Tibial nerve (tissue), 4 donors: Measurements from ENCODE around the gene CHMP5. TPM values are rescaled to one million over a fixed set of nuclear protein-coding genes. Genes with fewer than 3 reads are reported as not detected.

Source experiments
- DNase-seq, 2 donors: peaks; one replicate each; pipeline ENCODE4 v3.0.0-alpha.2; 2019; ENCODE audit warnings: low spot score in 2 of 2
- H3K27ac ChIP-seq, 4 donors: fragments of 200-600 bp; sonication (generic) in 3 of 4; one replicate each; pipeline ENCODE4 v1.5.1; 2017 to 2019; ENCODE audit warnings: mild to moderate bottlenecking in 1 of 4
- H3K27me3 ChIP-seq, 2 donors: fragments of 200-600 bp; sonication (generic) in 1 of 2; one replicate each; pipeline versions ENCODE4 v1.5.1 to v1.6.0; 2017 to 2019
- H3K36me3 ChIP-seq, 3 donors: fragments of 200-600 bp; sonication (generic); one replicate each; pipeline ENCODE4 v1.5.1; 2018 to 2019
- H3K4me1 ChIP-seq, 4 donors: fragments of 200-600 bp; sonication (generic) in 3 of 4; one replicate each; pipeline ENCODE4 v1.5.1; 2017 to 2019
- H3K4me3 ChIP-seq, 4 donors: fragments of 200-600 bp; sonication (generic) in 3 of 4; one replicate each; pipeline ENCODE4 v1.5.1; 2017 to 2019; ENCODE audit warnings: mild to moderate bottlenecking in 1 of 4, moderate library complexity in 1 of 4
- H3K9me3 ChIP-seq, 4 donors: fragments of 200-600 bp; sonication (generic) in 3 of 4; one replicate each; pipeline ENCODE4 v1.5.1; 2017 to 2019
- EP300 ChIP-seq, 2 donors: sonication (generic); formaldehyde crosslinking; IDR thresholded peaks; one replicate each; pipeline ENCODE4 v1.6.1; 2017; ENCODE audit warnings: antibody characterized with exemption in 2 of 2, mild to moderate bottlenecking in 1 of 2
- POLR2A ChIP-seq, 2 donors: fragments of 450-650 bp; IDR thresholded peaks; one replicate each; pipeline ENCODE4 v1.6.1; 2017; ENCODE audit warnings: antibody characterized with exemption in 2 of 2, mild to moderate bottlenecking in 2 of 2, moderate library complexity in 2 of 2
- WGBS, 2 donors: methylation state at CpG; one replicate each; pipeline ENCODE4 v1.1.5; 2018; 5-methylcytosine and 5-hydroxymethylcytosine counted together
- total RNA-seq, 4 donors: library from RNA; depleted of rRNA; stranded (reverse); fragments of >200 nt; gene quantifications; one replicate each; pipeline ENCODE4 v1.1.0, GENCODE V29; 2016
- TF ChIP-seq, protein P1 (sequence below), 5 experiments: fragments of 200-600 bp in 3 of 5; fragments of 450-650 bp in 2 of 5; sonication (generic) in 3 of 5; IDR thresholded peaks; one replicate each; pipeline ENCODE4 v1.5.1; 2016 to 2019; ENCODE audit warnings: antibody characterized with exemption in 5 of 5, mild to moderate bottlenecking in 3 of 5, moderate library complexity in 2 of 5

The CHMP5 gene
- total RNA-seq, 4 donors from 2014 or later: 56.1 to 67.4 (median 59.3) TPM

GRCh38 chr9:33244137-33244784 lies 20.6 kb upstream of the CHMP5 start:
- H3K9me3 ChIP-seq: no peaks in the 10 kb centered on the region
- no peaks in the 10 kb centered on the region for H3K27me3 ChIP-seq
- no peak for DNase-seq
- H3K27ac ChIP-seq: no peak overlapping the region
- peaks cover 0 to 16% (median 0%) of the 10 kb centered on the region in 3 donors for H3K36me3 ChIP-seq
- TF ChIP-seq POLR2A (IDR thresholded peaks at IDR 0.05): no peak
- no peak for TF ChIP-seq EP300 (IDR thresholded peaks at IDR 0.05)
- TF ChIP-seq, protein P1, sequence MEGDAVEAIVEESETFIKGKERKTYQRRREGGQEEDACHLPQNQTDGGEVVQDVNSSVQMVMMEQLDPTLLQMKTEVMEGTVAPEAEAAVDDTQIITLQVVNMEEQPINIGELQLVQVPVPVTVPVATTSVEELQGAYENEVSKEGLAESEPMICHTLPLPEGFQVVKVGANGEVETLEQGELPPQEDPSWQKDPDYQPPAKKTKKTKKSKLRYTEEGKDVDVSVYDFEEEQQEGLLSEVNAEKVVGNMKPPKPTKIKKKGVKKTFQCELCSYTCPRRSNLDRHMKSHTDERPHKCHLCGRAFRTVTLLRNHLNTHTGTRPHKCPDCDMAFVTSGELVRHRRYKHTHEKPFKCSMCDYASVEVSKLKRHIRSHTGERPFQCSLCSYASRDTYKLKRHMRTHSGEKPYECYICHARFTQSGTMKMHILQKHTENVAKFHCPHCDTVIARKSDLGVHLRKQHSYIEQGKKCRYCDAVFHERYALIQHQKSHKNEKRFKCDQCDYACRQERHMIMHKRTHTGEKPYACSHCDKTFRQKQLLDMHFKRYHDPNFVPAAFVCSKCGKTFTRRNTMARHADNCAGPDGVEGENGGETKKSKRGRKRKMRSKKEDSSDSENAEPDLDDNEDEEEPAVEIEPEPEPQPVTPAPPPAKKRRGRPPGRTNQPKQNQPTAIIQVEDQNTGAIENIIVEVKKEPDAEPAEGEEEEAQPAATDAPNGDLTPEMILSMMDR (IDR thresholded peaks at IDR 0.05): no peak
- WGBS, 2 donors: 82 to 83% methylated on average over 9 of the region's 9 CpGs
- H3K4me1 ChIP-seq: no peaks in the 10 kb centered on the region
- H3K4me3 ChIP-seq: no peak overlapping the region

- WGBS, 2 donors: 81 to 87% methylated on average over 2 of the region's 2 CpGs
- H3K4me3 ChIP-seq: no peak overlapping the region
- H3K9me3 ChIP-seq: no peaks in the 10 kb centered on the region
- no peak for DNase-seq
- H3K36me3 ChIP-seq: peaks cover 0 to 26% (median 0%) of the 10 kb centered on the region in 3 donors
- no peaks in the 10 kb centered on the region for H3K4me1 ChIP-seq
- H3K27me3 ChIP-seq: no peaks in the 10 kb centered on the region
- TF ChIP-seq, protein P1 (IDR thresholded peaks at IDR 0.05): no peak
- no peak overlapping the region for H3K27ac ChIP-seq
Measured at GRCh38 chr9:33245341-33245740, 19.5 kb upstream of the CHMP5 start.

- TF ChIP-seq, protein P1 (IDR thresholded peaks at IDR 0.05): no peak
- TF ChIP-seq EP300 (IDR thresholded peaks at IDR 0.05) (no peak), POLR2A (IDR thresholded peaks at IDR 0.05) (no peak)
- H3K9me3 ChIP-seq: no peaks in the 10 kb centered on the region
- 89 to 95% methylated on average over 9 of the region's 9 CpGs for WGBS, 2 donors
- H3K4me1 ChIP-seq: no peaks in the 10 kb centered on the region
- no peaks in the 10 kb centered on the region for H3K27me3 ChIP-seq
- H3K36me3 ChIP-seq: peaks cover 0 to 29% (median 0%) of the 10 kb centered on the region in 3 donors
- no peak overlapping the region for H3K27ac ChIP-seq
- no peak for DNase-seq
- H3K4me3 ChIP-seq: no peak overlapping the region
Measured at GRCh38 chr9:33246269-33246860, 18.5 kb upstream of the CHMP5 start.

DNA sequence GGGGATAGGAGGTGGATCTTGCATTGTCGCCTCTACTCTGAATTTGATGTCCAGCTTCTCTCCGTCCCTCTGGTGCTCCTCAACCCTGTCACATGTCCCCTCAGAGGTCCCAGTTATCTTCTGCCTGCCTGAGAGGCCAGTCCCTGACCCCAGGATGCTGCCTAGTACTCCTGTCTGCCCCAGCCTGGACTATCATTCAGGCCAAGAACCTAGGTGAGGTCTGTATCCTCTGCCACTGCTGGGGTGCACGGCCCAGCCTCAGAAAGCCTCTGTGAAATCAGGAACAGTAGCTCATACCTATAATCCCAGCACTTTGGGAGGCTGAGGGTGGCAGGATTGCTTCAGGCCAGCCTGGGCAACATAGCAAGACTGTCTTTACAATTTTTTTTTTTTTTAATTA lies 16.2 kb upstream of the CHMP5 start:
- TF ChIP-seq, protein P1 (IDR thresholded peaks at IDR 0.05): no peak
- TF ChIP-seq EP300 (IDR thresholded peaks at IDR 0.05) (no peak), POLR2A (IDR thresholded peaks at IDR 0.05) (no peak)
- DNase-seq: no peak
- Histone ChIP-seq H3K4me3 (no peak overlapping the region), H3K4me1 (no peaks in the 10 kb centered on the region), H3K27ac (no peak overlapping the region), H3K9me3 (no peaks in the 10 kb centered on the region), H3K27me3 (no peaks in the 10 kb centered on the region), H3K36me3 (peaks cover 0 to 49% (median 0%) of the 10 kb centered on the region in 3 donors)
- WGBS, 2 donors: 85 to 95% methylated on average over 3 of the region's 3 CpGs

DNA sequence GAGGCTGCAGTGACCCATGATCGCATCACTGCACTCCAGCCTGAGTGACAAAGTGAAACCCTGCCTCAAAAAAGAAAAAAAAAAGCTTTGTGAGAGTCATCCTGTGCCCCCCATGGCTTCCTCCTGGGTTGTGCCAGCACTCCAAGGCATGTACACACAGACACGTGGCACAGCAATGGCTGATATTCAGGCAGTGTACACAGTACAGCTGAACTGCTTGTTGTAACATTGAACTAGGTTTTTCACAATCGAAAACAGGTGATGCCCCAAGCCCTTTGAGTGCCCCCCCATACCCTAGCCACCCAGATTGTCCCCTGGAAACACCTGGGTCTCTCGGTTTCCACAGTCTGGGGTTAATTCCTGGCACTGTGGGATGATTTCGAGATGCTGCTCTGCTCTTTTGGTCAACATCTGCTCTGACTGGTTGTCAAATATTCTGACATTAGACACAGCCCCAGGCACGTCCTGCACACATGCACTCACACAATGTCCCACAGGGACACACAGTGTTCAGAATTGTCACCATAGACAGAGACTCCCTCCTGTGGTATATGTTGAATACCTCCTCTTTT lies 15.7 kb upstream of the CHMP5 start:
- Histone ChIP-seq H3K9me3 (no peaks in the 10 kb centered on the region), H3K4me1 (no peaks in the 10 kb centered on the region), H3K36me3 (peaks cover 0 to 55% (median 0%) of the 10 kb centered on the region in 3 donors), H3K4me3 (no peak overlapping the region), H3K27me3 (no peaks in the 10 kb centered on the region), H3K27ac (no peak overlapping the region)
- no peak for DNase-seq
- WGBS, 2 donors: 79 to 87% methylated on average over 6 of the region's 6 CpGs
- TF ChIP-seq, protein P1 (IDR thresholded peaks at IDR 0.05): no peak
- TF ChIP-seq POLR2A (IDR thresholded peaks at IDR 0.05): no peak
